Stimulated activated naive CD4-positive, alpha-beta T cell treated with Interleukin-2 at 50 U/mL for 16 hours (primary cell): Measurements from ENCODE around the gene PROX1.

Experiments
- DNase-seq: peaks from one replicate; lab custom pipeline; 2025; lab: John Stamatoyannopoulos, UW

The PROX1 gene

DNA sequence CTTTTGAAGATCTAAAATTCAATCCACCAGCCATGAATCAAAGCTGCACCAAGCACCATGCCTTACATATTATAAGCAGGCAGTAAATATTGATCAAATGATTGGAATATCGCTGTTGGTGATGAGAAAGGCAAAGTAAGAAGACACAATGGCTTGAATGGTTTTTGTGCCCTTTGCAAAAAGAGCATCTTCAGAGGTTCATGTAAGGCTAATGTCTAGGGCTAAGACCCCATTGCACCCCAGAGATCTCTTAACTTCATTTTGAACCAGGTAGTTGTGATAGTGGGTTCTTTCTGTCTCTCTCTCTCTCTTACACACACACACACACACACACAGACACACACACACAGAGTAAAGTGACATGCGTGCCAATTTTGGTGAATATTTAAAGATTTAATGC, 12.0 kb downstream of the PROX1 start:
- DNase-seq, result no peak

- no peak for DNase-seq
Observed at GRCh38 chr1:214002060-214002459, 14.3 kb downstream of the PROX1 start.

GRCh38 chr1:214002472-214002871, 14.7 kb downstream of the PROX1 start:
- no peak for DNase-seq

DNA sequence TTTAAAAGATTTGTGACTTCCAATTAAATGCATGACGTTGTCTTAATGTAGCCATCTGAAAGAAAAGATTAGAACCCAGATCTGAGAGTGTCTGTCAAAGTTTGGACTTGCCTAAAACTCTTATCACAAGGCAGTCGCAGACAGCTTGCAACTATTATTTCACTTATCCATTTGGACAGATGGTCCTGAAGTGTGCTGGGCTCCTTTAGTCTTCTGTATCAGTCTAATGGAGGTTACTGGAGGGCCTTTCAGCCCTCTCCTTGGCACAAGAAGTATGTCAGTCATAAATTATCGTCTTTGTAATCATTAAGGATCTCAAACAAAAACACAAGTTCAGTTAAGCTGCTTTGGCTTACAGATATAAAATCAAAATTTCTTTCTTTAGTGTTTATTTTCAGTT, 15.5 kb downstream of the PROX1 start:
- DNase-seq, result no peak

DNA sequence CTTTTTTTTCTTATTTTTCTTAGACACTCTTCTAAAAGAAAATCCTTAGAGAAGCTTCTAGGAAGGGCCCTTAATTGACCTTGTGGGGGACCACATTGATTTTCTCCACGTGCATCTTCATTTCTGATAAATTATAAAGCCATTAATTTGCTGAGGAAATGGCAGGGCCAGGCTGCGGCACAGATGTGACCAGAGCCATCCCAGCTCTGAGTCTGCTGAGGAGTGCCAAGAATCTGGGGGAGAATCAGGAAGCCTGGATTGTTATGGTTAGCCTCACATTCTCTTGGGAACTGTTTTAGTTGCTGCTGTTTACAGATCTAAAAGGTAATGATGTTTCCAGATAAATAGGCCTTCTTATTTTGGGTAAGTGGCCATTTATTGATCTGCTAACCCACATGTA, 16.2 kb downstream of the PROX1 start:
- DNase-seq, result no peak

- no peak for DNase-seq
Observed at GRCh38 chr1:214004795-214005194, 17.0 kb downstream of the PROX1 start.

- DNase-seq, result no peak
Observed at GRCh38 chr1:214005708-214006107, 17.9 kb downstream of the PROX1 start.

DNA sequence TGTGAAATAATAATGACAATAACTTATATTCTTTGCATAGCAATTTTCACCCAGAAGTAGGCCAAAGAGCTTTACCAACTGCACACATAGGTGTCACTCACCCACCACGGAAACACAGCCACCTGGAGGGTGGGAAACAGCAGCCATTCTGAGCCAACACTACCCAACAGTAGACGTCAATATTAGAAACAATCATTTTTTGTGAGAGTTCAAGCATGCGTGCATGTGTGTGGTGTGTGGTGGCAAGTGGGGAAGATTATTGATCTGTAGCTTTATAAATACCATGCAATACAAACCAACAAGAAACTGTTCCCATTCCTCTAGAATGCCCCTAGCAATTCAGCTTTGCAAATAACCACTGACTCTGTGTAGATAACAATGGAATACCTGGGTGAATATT, 19.1 kb downstream of the PROX1 start:
- DNase-seq, result no peak

- no peak for DNase-seq
Observed at GRCh38 chr1:214008347-214008746, 20.6 kb downstream of the PROX1 start.

DNA sequence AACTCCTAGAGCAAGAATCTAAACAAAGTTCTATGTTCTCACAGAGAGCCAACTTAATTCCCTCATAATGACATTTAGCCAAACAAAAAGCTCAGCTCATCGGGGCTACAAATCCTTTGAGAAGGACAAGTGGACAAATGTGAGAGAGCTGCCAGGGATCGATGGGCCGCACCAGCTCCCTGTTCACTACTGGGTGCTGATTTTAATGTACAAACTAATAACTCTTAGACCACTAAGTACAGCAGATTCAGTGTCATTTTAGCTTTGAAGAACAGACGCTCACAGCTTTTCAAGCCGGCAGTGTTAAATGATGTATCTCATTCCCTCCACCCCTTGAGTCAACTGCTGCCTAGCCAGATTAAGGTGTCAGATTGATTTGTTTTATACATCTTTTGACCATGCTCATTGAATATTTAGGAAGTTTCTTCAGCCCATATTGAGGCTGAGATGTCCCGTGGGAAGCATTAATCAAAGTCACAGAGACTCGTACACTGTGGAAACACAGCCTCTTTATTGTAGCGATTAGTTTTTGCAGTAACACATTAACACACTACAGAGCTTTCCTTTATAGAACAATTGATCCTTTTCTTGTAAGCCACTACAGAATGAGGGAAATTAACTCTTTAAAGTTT, 21.1 kb downstream of the PROX1 start:
- DNase-seq, result no peak

GRCh38 chr1:214009423-214010196, 21.8 kb downstream of the PROX1 start:
- no peak for DNase-seq

GRCh38 chr1:214010197-214010573, 22.4 kb downstream of the PROX1 start:
- no peak for DNase-seq

GRCh38 chr1:214010717-214011116, 22.9 kb downstream of the PROX1 start:
- DNase-seq, result no peak

- no peak for DNase-seq
Observed at GRCh38 chr1:214012418-214012817, 24.6 kb downstream of the PROX1 start.

- DNase-seq, result no peak
Observed at GRCh38 chr1:214013614-214014377, 26.0 kb downstream of the PROX1 start.

DNA sequence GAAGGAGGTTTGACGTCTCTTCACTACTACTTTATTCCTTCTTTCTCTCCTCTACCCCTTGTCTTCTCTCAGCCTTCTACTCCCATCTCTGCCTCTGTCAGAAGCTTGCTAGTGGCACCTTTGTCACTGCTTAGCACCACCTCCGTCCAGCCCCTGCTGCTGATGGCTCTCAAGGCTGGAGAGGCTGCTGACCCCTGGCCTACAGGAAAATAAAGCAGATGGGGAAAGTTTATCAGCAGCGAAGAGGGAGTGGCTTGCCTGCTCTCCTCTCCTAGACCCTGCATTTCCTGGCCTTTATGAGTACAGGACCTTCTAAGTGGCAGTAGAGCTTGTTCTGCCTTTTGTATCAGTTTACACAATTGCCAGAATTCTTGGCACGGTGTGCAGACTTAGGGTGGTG, 27.0 kb downstream of the PROX1 start:
- no peak for DNase-seq

DNA sequence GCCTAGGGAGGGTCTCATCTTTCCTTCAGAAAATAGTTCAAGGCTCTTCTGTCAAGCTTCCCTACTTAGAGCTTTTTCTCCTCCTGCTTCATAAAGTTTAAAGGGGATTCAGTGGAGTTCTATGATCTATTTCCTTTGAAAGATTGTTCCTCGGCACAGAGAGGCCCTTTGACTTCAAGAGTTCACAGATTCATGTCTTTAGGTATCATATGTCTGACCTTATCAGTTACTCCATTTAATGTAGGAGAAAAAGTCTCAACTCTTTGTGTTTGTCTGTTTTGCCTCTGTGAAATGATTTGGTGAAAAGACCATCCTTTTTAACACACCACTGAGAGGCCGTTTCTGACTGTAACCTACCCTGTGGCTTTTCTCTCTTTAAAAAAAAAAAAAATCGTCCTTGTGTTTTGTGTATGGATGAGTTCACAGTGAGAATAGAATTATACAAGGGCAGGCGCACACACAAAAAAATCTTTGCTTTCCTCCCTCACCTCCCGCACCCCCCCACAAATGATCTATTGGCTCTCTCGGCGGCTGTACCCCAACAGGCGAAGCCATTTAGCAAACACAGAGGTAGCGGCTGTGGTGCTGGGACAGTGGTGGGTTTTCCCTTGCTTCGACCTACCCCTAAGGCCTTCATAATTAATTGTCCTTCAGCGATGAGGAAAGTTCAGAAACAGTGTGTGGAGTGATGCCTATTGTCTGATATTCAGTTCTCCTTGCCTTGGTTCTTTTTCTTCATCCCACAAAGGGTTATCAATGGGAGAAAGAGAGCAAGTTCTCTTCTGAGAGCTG, 29.6 kb downstream of the PROX1 start:
- no peak for DNase-seq

GRCh38 chr1:214018386-214019268, 30.9 kb downstream of the PROX1 start:
- no peak for DNase-seq

- DNase-seq, result no peak
Observed at GRCh38 chr1:214019499-214019898, 31.7 kb downstream of the PROX1 start.

DNA sequence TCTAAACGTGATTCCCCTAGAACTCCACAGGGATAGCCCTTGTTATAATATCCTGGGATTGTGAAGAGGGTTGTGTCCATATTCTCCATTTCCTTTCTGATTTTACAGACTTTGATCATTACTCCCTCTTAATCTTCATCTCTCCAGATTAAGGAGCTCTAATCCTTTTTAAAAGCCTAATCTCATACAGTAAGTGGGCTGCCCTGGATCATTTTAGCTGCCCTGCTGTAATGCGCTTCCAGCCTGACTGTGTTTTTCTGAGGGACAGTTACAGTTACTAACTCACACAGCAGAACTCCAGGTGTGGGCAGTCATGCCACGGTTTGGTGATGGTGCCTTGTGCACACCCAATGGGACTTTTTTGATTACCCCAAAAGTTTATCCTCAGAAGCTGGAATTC, 33.5 kb downstream of the PROX1 start:
- no peak for DNase-seq

DNA sequence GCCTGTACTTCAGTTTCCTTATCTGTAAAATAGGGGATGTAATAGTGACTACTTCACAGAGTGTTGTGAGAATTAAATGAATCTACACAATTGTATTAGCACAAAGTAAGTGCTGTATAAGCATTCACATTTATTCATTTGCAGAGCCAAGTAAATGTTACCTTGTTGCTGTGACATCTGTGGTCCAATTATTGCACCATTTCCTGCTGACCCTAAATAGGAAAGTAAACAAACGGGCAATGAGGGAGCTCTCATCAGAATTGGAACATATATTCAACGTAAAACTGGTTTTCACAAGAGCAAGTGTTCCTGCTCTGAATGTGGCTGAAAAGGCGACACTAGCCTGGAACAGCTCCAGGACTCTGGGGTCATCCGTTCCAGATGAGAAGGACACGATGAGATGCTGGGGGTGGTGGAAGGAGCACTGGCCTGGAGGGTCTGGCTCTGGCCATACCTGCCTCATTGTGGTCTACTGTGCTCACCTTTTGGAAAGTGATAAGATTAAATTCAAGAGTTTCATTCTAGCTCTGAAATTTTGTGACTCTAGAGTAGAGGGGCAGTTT, 34.5 kb downstream of the PROX1 start:
- DNase-seq, result no peak
